Liver (tissue), 3 donors: ENCODE results near the gene ZNF615.

ENCODE experiments used
- ATF3 ChIP-seq: IDR thresholded peaks from 2 replicates; pipeline ENCODE4 v1.6.1; 2016; ENCODE audit warnings: antibody characterized with exemption
- FOXA1 ChIP-seq: IDR thresholded peaks from 2 replicates; pipeline ENCODE4 v1.6.1; 2016; ENCODE audit warnings: antibody characterized with exemption
- GABPA ChIP-seq, 2 donors: IDR thresholded peaks in 1 of 2; conservative IDR thresholded peaks in 1 of 2; 2 replicates each; pipeline ENCODE4 v1.6.1; 2016; ENCODE audit warnings: antibody characterized with exemption in 2 of 2, mild to moderate bottlenecking in 1 of 2, moderate library complexity in 1 of 2
- JUND ChIP-seq, 2 donors: IDR thresholded peaks; 2 replicates each; pipeline ENCODE4 v1.6.1; 2016; ENCODE audit warnings: antibody characterized with exemption in 2 of 2
- RAD21 ChIP-seq, 2 donors: IDR thresholded peaks; 2 replicates each; pipeline ENCODE4 v1.6.1; 2016; ENCODE audit warnings: antibody characterized with exemption in 2 of 2, mild to moderate bottlenecking in 2 of 2
- TAF1 ChIP-seq: conservative IDR thresholded peaks from 2 replicates; pipeline ENCODE4 v1.6.1; 2016; ENCODE audit warnings: antibody characterized with exemption, mild to moderate bottlenecking
- YY1 ChIP-seq: IDR thresholded peaks from 2 replicates; pipeline ENCODE4 v1.6.1; 2016; ENCODE audit warnings: antibody characterized with exemption, mild to moderate bottlenecking
- TF ChIP-seq, protein P1 (sequence below): fragments of 150-350 bp; IDR thresholded peaks from 2 replicates; pipeline ENCODE4 v1.5.1; 2017; ENCODE audit warnings: improper control_type of control experiment, low read depth, low read length; ENCODE audit not compliant: missing input control
- donor health status: healthy.
- donor health status: healthy.

DNA sequence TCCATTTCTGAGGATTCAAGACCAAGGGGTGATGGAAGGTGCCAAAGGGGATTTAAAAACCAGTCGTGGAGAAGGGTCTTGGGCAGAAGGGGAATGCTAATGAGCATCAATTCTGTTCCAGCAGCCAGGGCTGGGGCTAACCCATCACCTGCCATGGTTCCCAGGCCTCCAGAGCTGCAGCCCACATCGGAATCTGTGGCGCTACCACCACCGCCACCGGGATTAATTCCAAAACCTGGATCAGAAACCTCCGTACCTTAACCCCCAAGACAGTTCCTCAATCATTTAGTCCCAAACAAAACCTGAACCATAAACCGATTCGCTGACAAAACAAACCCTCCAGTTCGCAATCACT is 583 bp downstream of the ZNF615 start:
- TF ChIP-seq, protein P1, sequence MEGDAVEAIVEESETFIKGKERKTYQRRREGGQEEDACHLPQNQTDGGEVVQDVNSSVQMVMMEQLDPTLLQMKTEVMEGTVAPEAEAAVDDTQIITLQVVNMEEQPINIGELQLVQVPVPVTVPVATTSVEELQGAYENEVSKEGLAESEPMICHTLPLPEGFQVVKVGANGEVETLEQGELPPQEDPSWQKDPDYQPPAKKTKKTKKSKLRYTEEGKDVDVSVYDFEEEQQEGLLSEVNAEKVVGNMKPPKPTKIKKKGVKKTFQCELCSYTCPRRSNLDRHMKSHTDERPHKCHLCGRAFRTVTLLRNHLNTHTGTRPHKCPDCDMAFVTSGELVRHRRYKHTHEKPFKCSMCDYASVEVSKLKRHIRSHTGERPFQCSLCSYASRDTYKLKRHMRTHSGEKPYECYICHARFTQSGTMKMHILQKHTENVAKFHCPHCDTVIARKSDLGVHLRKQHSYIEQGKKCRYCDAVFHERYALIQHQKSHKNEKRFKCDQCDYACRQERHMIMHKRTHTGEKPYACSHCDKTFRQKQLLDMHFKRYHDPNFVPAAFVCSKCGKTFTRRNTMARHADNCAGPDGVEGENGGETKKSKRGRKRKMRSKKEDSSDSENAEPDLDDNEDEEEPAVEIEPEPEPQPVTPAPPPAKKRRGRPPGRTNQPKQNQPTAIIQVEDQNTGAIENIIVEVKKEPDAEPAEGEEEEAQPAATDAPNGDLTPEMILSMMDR = no peak
- TF ChIP-seq GABPA (IDR thresholded peaks at IDR 0.05 in 1 of 2, conservative IDR thresholded peaks at IDR 0.05 in 1 of 2) (no peak), FOXA1 (no peak), YY1 (no peak), JUND (IDR thresholded peaks at IDR 0.05) (no peak), ATF3 (no peak), TAF1 (no peak), RAD21 (IDR thresholded peaks at IDR 0.05) (no peak)
